OCI-LY3 (cell line): ENCODE measurements around the gene ST8SIA5.

Experiments
- H2AFZ ChIP-seq: fragments of 200-600, 300-600 bp; shearing (Covaris generic); 2 replicates; pipeline ENCODE4 v1.6.0; 2014; ENCODE audit warnings: antibody characterized with exemption, low read depth, low read length
- H3K27ac ChIP-seq: fragments of 200-600, 300-600 bp; sonication (generic); 2 replicates; pipeline ENCODE4 v1.5.1; 2014; ENCODE audit warnings: mild to moderate bottlenecking, low read length, moderate library complexity, mixed read lengths
- H3K27me3 ChIP-seq: fragments of 200-600, 300-600 bp; sonication (generic); 2 replicates; pipeline ENCODE4 v1.6.1; 2014; ENCODE audit warnings: low read depth, low read length, mixed read lengths
- H3K36me3 ChIP-seq: fragments of 200-600, 300-600 bp; sonication (generic); replicated peaks from 2 replicates; pipeline ENCODE3; 2014; ENCODE audit warnings: low read depth, low read length, mixed read lengths
- H3K4me1 ChIP-seq: fragments of 300-600, 200-600 bp; sonication (generic); 2 replicates; pipeline ENCODE4 v1.6.1; 2014; ENCODE audit warnings: low read length, mixed read lengths
- H3K4me2 ChIP-seq: fragments of 200-600, 300-600 bp; sonication (generic); 2 replicates; pipeline ENCODE4 v1.6.1; 2014; ENCODE audit warnings: low read length, mixed read lengths
- H3K4me3 ChIP-seq: fragments of 300-600, 200-600 bp; sonication (generic); 2 replicates; pipeline ENCODE4 v1.5.1; 2014; ENCODE audit warnings: antibody characterized with exemption, mild to moderate bottlenecking, low read length, moderate library complexity
- H3K79me2 ChIP-seq: fragments of 300-600, 200-600 bp; shearing (Covaris generic); 2 replicates; pipeline ENCODE4 v1.6.1; 2014; ENCODE audit warnings: mild to moderate bottlenecking, low read length, mixed read lengths
- H3K9ac ChIP-seq: fragments of 300-600, 200-600 bp; shearing (Covaris generic); 2 replicates; pipeline ENCODE4 v1.6.0; 2014; ENCODE audit warnings: mild to moderate bottlenecking, low read length, moderate library complexity
- H3K9me3 ChIP-seq: fragments of 200-600, 300-600 bp; shearing (Covaris generic); 2 replicates; pipeline ENCODE4 v1.6.1; 2014; ENCODE audit warnings: low read length, mixed read lengths; ENCODE audit not compliant: insufficient read depth
- H4K20me1 ChIP-seq: fragments of 200-600, 300-600 bp; sonication (generic); 2 replicates; pipeline ENCODE4 v1.6.1; 2016; ENCODE audit warnings: low read length, mixed read lengths; ENCODE audit not compliant: insufficient read depth
- CTCF ChIP-seq: fragments of 200-600, 300-600 bp; sonication (generic); IDR thresholded peaks from 2 replicates; pipeline ENCODE4 v1.5.1; 2014; ENCODE audit warnings: antibody characterized with exemption, low read length, low read depth
- EZH2phosphoT487 ChIP-seq: fragments of 200-600 bp; shearing (Covaris generic); IDR thresholded peaks from 2 replicates; pipeline ENCODE4 v1.6.1; 2018; ENCODE audit warnings: antibody characterized with exemption, mixed run types, low read depth

The ST8SIA5 gene

DNA sequence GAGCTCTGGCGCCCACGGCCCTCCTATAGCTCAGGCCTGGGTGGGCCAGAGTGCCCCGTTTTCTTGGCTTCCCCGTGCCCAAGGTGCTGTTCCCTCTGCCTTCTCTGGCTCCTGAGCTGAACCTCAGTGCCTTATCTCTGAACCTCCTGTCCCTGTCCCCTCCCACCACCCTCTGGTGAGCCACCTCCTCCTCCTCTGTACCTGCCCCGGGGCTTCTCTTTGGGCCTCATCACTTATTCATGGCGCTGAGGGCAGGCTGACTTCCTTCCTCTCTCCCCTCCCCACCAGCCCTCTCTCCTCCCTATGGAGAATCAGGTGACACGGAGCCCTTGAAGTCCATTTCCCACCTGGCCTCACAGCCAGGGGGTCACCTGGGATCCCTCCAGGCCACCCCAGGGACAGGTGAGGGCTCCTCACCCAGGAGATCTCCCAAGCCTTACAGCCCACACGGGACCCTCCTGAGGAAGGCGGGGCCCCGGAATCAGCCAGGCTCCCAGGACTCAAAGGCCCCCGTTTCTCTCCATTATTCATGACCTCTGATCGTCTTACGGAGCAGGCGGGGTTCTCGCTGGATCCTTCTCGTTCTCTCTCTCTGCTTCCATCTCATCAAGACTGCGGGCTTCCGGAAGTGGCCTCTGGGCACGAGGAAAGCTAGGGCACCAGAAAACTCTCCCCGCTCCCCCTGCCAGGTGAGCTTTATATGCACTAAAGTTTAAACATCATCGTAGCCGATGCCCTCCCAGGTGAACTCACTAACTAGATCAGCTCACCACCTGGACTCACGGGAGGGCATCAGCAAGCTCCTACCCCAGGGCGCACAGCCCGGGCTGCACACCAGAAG, 99.5 kb downstream of the ST8SIA5 start, which contains the start of gene LOXHD1:
LOXHD1 (minus strand) TSS at position 106 of the 841 bp plus-strand sequence. CDS start 187 bp downstream, outside the sequence.
- Histone ChIP-seq H2AFZ (no peak within 1 kb of the TSS), H3K27me3 (peaks cover 30% of the 10 kb centered on the region), H3K79me2 (no peaks in the 10 kb centered on the region), H4K20me1 (no peaks in the 10 kb centered on the region), H3K27ac (no peak within 1 kb of the TSS), H3K36me3 (no peaks in the 10 kb centered on the region), H3K4me2 (no peak within 1 kb of the TSS), H3K9me3 (no peaks in the 10 kb centered on the region), H3K4me1 (no peaks in the 10 kb centered on the region), H3K9ac (no peak within 1 kb of the TSS), H3K4me3 (no peak within 1 kb of the TSS)
- TF ChIP-seq EZH2phosphoT487 (no peak), CTCF (no peak)

DNA sequence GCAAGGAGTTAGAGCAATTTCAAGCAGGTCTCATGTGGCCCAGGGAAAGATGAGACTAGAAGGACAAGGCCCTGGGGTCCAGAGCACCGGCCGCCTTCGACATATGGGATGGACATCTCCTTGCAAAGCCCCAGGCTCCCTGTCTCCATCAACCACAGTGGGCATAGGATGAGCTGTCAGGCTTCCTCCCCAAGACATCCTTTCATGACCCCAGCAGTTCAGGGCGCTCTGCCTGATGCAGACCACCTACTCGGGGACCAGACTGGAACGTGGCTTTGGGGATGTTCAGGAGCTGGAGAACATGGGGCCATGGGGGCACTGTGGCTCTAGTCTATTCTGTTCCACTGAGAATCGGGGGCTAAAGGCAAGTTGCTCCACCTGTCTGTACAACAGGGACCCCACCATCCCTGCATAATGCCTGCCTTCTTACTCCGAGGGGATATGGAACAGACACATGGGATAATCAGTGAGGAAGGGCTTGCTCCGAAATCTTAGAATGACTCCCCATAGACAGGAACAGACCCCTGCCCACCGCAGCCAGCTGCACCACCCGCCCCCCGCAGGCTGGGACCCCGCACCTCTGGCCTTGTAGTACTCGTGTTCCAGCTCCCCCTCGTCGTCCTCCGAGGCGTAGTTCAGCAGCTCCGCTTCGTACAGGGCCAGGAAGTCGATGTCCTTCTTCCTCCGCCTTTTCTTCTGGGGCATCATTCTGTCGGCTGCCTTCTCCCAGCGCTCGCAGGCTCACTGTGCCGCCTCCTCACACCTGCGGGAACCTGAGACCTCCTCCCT, 100.3 kb downstream of the ST8SIA5 start:
- H3K4me2 ChIP-seq, result no peak overlapping the region
- no peaks in the 10 kb centered on the region for H3K4me1 ChIP-seq
- peaks cover 28% of the 10 kb centered on the region for H3K27me3 ChIP-seq
- H3K4me3 ChIP-seq, result no peak overlapping the region
- no peak overlapping the region for H3K27ac ChIP-seq
- no peak overlapping the region for H2AFZ ChIP-seq
- no peaks in the 10 kb centered on the region for H4K20me1 ChIP-seq
- no peaks in the 10 kb centered on the region for H3K36me3 ChIP-seq
- no peaks in the 10 kb centered on the region for H3K79me2 ChIP-seq
- TF ChIP-seq CTCF (no peak), EZH2phosphoT487 (no peak)
- no peaks in the 10 kb centered on the region for H3K9me3 ChIP-seq
- no peak overlapping the region for H3K9ac ChIP-seq

DNA sequence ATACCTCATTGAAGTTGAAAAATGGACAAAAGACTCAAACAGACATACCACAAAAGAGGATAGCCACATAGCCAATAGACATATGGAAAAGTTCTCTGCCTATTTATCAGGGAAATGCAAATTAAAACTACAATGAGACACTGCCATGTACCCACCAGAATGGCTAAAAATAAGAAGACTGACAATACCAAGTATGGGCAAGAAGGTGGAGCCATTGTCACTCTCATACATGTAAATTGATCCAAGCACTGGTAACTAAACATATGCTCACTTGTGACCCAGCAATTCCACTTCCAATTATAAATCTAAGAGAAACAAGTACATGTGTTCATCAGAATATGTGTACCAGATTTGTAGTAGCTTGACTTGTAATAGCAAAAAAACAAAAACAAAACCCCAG, 104.5 kb downstream of the ST8SIA5 start:
- Histone ChIP-seq H3K4me3 (no peak overlapping the region), H3K27ac (no peak overlapping the region), H3K9me3 (no peaks in the 10 kb centered on the region), H4K20me1 (no peaks in the 10 kb centered on the region), H3K4me1 (no peaks in the 10 kb centered on the region), H3K79me2 (no peaks in the 10 kb centered on the region), H3K9ac (no peak overlapping the region), H3K36me3 (no peaks in the 10 kb centered on the region), H3K27me3 (peaks cover 47% of the 10 kb centered on the region), H3K4me2 (no peak overlapping the region), H2AFZ (no peak overlapping the region)
- no peak for TF ChIP-seq CTCF
- no peak for TF ChIP-seq EZH2phosphoT487

DNA sequence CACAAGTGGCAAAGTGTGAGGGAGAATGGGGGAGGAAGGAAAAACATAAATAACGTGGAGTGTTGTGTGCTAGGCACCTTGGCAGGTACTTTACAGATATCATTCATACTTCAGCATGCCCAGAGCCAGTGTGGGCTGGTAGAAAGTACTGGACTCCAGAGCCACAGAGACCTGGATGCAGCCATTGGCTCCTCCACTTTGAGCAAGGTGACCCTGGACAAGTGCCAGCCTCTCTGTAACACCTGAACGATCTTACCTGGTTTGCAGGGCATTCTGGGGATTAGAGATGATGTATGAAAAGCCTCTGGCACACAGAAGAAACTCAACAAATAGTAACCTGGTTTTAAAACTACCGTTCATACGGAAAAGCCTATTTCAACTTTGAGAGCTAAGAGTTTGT, 106.2 kb downstream of the ST8SIA5 start:
- no peak overlapping the region for H3K27ac ChIP-seq
- H3K4me1 ChIP-seq, result no peaks in the 10 kb centered on the region
- no peak overlapping the region for H3K4me3 ChIP-seq
- no peak overlapping the region for H3K9ac ChIP-seq
- no peaks in the 10 kb centered on the region for H3K9me3 ChIP-seq
- no peaks in the 10 kb centered on the region for H4K20me1 ChIP-seq
- H3K4me2 ChIP-seq, result no peak overlapping the region
- no peaks in the 10 kb centered on the region for H3K36me3 ChIP-seq
- H2AFZ ChIP-seq, result no peak overlapping the region
- H3K79me2 ChIP-seq, result no peaks in the 10 kb centered on the region
- peaks cover 54% of the 10 kb centered on the region for H3K27me3 ChIP-seq
- TF ChIP-seq EZH2phosphoT487, result no peak
- no peak for TF ChIP-seq CTCF
